Gastrocnemius medialis (tissue), 4 donors: Measurements from ENCODE around the gene PFDN2. TPM values are rescaled to one million over a fixed set of nuclear protein-coding genes. Genes with fewer than 3 reads are reported as not detected.
A peak's percentile ranks its signal among the peaks of the same experiment; 100 is the strongest.

Experiments
- ATAC-seq, 2 donors: fragments of 150-250 bp; one replicate each; pipeline ENCODE4 v1.9.1; 2016
- DNase-seq, 2 donors: peaks; one replicate each; pipeline ENCODE4 v3.0.0-alpha.2; 2019
- H3K27ac ChIP-seq, 4 donors: fragments of 200-600 bp; sonication (generic); 1 replicate in 1 of 4; 2 replicates in 3 of 4; pipeline ENCODE4 v1.5.1; 2016 to 2018; ENCODE audit warnings: mild to moderate bottlenecking in 2 of 4, moderate library complexity in 1 of 4
- H3K27me3 ChIP-seq, 3 donors: fragments of 200-600 bp; sonication (generic) in 2 of 3; 1 replicate in 1 of 3; 2 replicates in 2 of 3; pipeline versions ENCODE4 v1.5.1 to v1.6.0; 2016 to 2019; ENCODE audit warnings: mild to moderate bottlenecking in 1 of 3, moderate library complexity in 1 of 3
- H3K36me3 ChIP-seq, 2 donors: fragments of 200-600 bp; sonication (generic) in 1 of 2; one replicate each; pipeline ENCODE4 v1.5.1; 2017 to 2018
- H3K4me1 ChIP-seq, 2 donors: fragments of 200-600 bp; sonication (generic) in 1 of 2; one replicate each; pipeline ENCODE4 v1.5.1; 2016 to 2017; ENCODE audit warnings: mild to moderate bottlenecking in 2 of 2
- H3K4me3 ChIP-seq, 4 donors: fragments of 200-600 bp; sonication (generic) in 3 of 4; 1 replicate in 1 of 4; 2 replicates in 3 of 4; pipeline ENCODE4 v1.5.1; 2016 to 2019; ENCODE audit warnings: mild to moderate bottlenecking in 2 of 4
- H3K9me3 ChIP-seq, 3 donors: fragments of 200-600 bp; sonication (generic) in 2 of 3; 1 replicate in 1 of 3; 2 replicates in 2 of 3; pipeline ENCODE4 v1.5.1; 2016 to 2019
- POLR2A ChIP-seq, 2 donors: fragments of 450-650 bp; IDR thresholded peaks; one replicate each; pipeline ENCODE4 v1.6.1; 2017; ENCODE audit warnings: antibody characterized with exemption in 2 of 2, mild to moderate bottlenecking in 2 of 2, moderate library complexity in 2 of 2
- in situ Hi-C, 4 donors: fragments of 200-750 bp; cut with MboI; loops; one replicate each; pipeline versions ENCODE4 v1.15.0 to v1.8.0; 2017; ENCODE audit warnings: low sequenced_read_pairs in 4 of 4
- intact Hi-C: fragments of 100-400 bp; cut with DNase I; formaldehyde crosslinking; loops from one replicate; pipeline ENCODE4 v1.15.1; 2023; ENCODE audit warnings: low total_unique reads
- total RNA-seq, 4 donors: library from RNA; depleted of rRNA; stranded (reverse); fragments of >200 nt; gene quantifications; one replicate each; pipeline versions ENCODE4 v1.1.0 to v1.2.3, GENCODE V29; 2016
- TF ChIP-seq, protein P1 (sequence below), 5 experiments: fragments of 450-650 bp in 3 of 5; fragments of 200-600 bp in 2 of 5; sonication (generic) in 2 of 5; IDR thresholded peaks in 4 of 5; conservative IDR thresholded peaks in 1 of 5; 1 replicate in 4 of 5; 2 replicates in 1 of 5; pipeline ENCODE4 v1.5.1; 2016 to 2019; ENCODE audit warnings: antibody characterized with exemption in 5 of 5, mild to moderate bottlenecking in 3 of 5, moderate library complexity in 3 of 5

PFDN2 gene
- total RNA-seq, 4 donors from 2014 or later, result 62.4 to 106 (median 74.1) TPM

DNA sequence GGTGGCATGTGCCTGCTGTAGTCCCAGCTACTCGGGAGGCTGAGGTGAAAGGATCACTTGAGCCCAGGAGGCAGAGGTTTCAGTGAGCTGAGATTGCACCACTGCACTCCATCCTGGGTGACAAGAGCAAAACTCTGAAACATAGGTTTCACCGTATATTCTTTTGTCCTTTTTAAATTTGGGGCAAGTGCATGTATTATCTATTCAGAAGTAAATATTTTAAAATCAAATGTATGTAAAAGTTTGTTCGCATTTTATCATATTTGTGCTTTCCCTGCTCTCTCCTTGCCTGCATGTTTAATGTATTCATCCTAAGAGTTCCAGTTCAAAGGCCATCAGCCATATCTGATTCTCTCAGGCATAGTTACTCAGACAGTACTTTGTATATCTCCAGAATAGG is 28.0 kb upstream of the PFDN2 start:
- H3K9me3 ChIP-seq, result no peaks in the 10 kb centered on the region
- DNase-seq, result no peak
- no peaks in the 10 kb centered on the region for H3K27me3 ChIP-seq
- TF ChIP-seq, protein P1, sequence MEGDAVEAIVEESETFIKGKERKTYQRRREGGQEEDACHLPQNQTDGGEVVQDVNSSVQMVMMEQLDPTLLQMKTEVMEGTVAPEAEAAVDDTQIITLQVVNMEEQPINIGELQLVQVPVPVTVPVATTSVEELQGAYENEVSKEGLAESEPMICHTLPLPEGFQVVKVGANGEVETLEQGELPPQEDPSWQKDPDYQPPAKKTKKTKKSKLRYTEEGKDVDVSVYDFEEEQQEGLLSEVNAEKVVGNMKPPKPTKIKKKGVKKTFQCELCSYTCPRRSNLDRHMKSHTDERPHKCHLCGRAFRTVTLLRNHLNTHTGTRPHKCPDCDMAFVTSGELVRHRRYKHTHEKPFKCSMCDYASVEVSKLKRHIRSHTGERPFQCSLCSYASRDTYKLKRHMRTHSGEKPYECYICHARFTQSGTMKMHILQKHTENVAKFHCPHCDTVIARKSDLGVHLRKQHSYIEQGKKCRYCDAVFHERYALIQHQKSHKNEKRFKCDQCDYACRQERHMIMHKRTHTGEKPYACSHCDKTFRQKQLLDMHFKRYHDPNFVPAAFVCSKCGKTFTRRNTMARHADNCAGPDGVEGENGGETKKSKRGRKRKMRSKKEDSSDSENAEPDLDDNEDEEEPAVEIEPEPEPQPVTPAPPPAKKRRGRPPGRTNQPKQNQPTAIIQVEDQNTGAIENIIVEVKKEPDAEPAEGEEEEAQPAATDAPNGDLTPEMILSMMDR (IDR thresholded peaks at IDR 0.05 in 4 of 5, conservative IDR thresholded peaks at IDR 0.05 in 1 of 5), result no peak
- no peak for TF ChIP-seq POLR2A (IDR thresholded peaks at IDR 0.05)
- no peaks in the 10 kb centered on the region for H3K4me1 ChIP-seq
- H3K4me3 ChIP-seq, result no peak overlapping the region
- H3K36me3 ChIP-seq, result no peaks in the 10 kb centered on the region
- in situ Hi-C loops, result no loop called here
- ATAC-seq, result no peak
- intact Hi-C loops, result no loop called here
- no peak overlapping the region for H3K27ac ChIP-seq

GRCh38 chr1:161140755-161141400 is 23.0 kb upstream of the PFDN2 start:
- in situ Hi-C loops (no loop called here), intact Hi-C loops (no loop called here)
- Histone ChIP-seq H3K9me3 (no peaks in the 10 kb centered on the region), H3K4me1 (peaks cover 16 to 24% of the 10 kb centered on the region in 2 donors), H3K36me3 (no peaks in the 10 kb centered on the region), H3K4me3 (no peak overlapping the region), H3K27ac (no peak overlapping the region), H3K27me3 (no peaks in the 10 kb centered on the region)
- DNase-seq (no peak), ATAC-seq (no peak)
- no peak for TF ChIP-seq POLR2A (IDR thresholded peaks at IDR 0.05)
- TF ChIP-seq, protein P1 (IDR thresholded peaks at IDR 0.05 in 4 of 5, conservative IDR thresholded peaks at IDR 0.05 in 1 of 5), result no peak

GRCh38 chr1:161139766-161140165 is 21.9 kb upstream of the PFDN2 start:
- ATAC-seq, result peak in 1 of 2 donors; percentile 24
- H3K9me3 ChIP-seq, result no peaks in the 10 kb centered on the region
- no peak for DNase-seq
- H3K36me3 ChIP-seq, result peaks cover 0 to 1% of the 10 kb centered on the region in 2 donors
- H3K27me3 ChIP-seq, result no peaks in the 10 kb centered on the region
- intact Hi-C loops, result loop anchor here (10.0 kb wide), 1 partner anchor 1105 kb away; the partner anchor contains the start of gene PIGM
- TF ChIP-seq POLR2A (IDR thresholded peaks at IDR 0.05), result no peak
- TF ChIP-seq, protein P1 (IDR thresholded peaks at IDR 0.05 in 4 of 5, conservative IDR thresholded peaks at IDR 0.05 in 1 of 5), result peak in 4 of 5 experiments; percentile 16 to 49 (median 31)
- H3K4me1 ChIP-seq, result peaks cover 16 to 24% of the 10 kb centered on the region in 2 donors
- no peak overlapping the region for H3K4me3 ChIP-seq
- H3K27ac ChIP-seq, result no peak overlapping the region
- in situ Hi-C loops, result no loop called here

- intact Hi-C loops, result loop anchor here (10.0 kb wide), 1 partner anchor 1104 kb away; the partner anchor contains the start of gene PIGM
- ATAC-seq (no peak), DNase-seq (no peak)
- Histone ChIP-seq H3K27ac (peak overlapping the region in 2 of 4 donors; percentile 15 to 28), H3K4me3 (no peak overlapping the region), H3K36me3 (peaks cover 0 to 6% of the 10 kb centered on the region in 2 donors), H3K27me3 (no peaks in the 10 kb centered on the region), H3K4me1 (peaks cover 25 to 33% of the 10 kb centered on the region in 2 donors), H3K9me3 (no peaks in the 10 kb centered on the region)
- in situ Hi-C loops, result no loop called here
- TF ChIP-seq, protein P1 (IDR thresholded peaks at IDR 0.05 in 4 of 5, conservative IDR thresholded peaks at IDR 0.05 in 1 of 5), result no peak
- TF ChIP-seq POLR2A (IDR thresholded peaks at IDR 0.05), result no peak
These were observed 20.6 kb upstream of the PFDN2 start for GRCh38 chr1:161138431-161138830.
